ENCODE data around the gene ZGPAT. TPM values are rescaled to one million over a fixed set of nuclear protein-coding genes. Genes with fewer than 3 reads are reported as not detected.
A peak's percentile ranks its signal among the peaks of the same experiment; 100 is the strongest.

ZGPAT gene
- total and polyA plus RNA-seq, 2 of the 13 experiments (the other 11 are each of a cell fraction or from before 2014, with no cell fraction given): 23.0 to 41.9 TPM

DNA sequence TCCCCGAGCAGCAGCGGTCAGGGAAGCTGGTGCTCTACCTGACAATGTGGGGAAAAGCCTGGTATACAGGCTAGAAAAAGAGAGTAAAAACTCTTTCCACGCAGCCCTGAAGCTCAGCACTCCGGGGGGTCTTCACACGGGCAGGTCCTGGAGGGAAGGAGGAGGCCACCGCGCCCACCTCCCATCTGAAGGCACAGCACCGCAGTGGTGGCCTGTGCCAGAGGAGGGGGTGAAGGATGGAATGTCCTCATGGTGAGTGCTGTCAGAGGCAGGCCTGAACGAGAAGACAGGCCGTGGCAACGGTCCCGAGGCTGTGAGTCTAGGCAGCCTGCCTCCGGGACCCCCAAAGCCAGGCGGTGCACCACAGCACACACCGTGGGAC is 37.6 kb downstream of the ZGPAT start (continued):
- TF ChIP-seq, protein P1, sequence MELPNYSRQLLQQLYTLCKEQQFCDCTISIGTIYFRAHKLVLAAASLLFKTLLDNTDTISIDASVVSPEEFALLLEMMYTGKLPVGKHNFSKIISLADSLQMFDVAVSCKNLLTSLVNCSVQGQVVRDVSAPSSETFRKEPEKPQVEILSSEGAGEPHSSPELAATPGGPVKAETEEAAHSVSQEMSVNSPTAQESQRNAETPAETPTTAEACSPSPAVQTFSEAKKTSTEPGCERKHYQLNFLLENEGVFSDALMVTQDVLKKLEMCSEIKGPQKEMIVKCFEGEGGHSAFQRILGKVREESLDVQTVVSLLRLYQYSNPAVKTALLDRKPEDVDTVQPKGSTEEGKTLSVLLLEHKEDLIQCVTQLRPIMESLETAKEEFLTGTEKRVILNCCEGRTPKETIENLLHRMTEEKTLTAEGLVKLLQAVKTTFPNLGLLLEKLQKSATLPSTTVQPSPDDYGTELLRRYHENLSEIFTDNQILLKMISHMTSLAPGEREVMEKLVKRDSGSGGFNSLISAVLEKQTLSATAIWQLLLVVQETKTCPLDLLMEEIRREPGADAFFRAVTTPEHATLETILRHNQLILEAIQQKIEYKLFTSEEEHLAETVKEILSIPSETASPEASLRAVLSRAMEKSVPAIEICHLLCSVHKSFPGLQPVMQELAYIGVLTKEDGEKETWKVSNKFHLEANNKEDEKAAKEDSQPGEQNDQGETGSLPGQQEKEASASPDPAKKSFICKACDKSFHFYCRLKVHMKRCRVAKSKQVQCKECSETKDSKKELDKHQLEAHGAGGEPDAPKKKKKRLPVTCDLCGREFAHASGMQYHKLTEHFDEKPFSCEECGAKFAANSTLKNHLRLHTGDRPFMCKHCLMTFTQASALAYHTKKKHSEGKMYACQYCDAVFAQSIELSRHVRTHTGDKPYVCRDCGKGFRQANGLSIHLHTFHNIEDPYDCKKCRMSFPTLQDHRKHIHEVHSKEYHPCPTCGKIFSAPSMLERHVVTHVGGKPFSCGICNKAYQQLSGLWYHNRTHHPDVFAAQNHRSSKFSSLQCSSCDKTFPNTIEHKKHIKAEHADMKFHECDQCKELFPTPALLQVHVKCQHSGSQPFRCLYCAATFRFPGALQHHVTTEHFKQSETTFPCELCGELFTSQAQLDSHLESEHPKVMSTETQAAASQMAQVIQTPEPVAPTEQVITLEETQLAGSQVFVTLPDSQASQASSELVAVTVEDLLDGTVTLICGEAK (IDR thresholded peaks at IDR 0.05): no peak
- TF ChIP-seq, protein P1 (CRISPR knock-in tag; IDR thresholded peaks at IDR 0.05): no peak
- TF ChIP-seq KLF16 (CRISPR knock-in tag; IDR thresholded peaks at IDR 0.05) (peak in 1 of 2 experiments; percentile 45; a peak in 1 of 4 replicates), NFRKB (IDR thresholded peaks at IDR 0.05) (no peak), ZNF33B (CRISPR knock-in tag; IDR thresholded peaks at IDR 0.05) (no peak), NR2F1 (CRISPR knock-in tag; IDR thresholded peaks at IDR 0.05) (no peak), PCBP1 (IDR thresholded peaks at IDR 0.05; ENCODE audit: borderline replicate concordance, low read depth, low read length) (no peak), KMT2B (CRISPR knock-in tag; IDR thresholded peaks at IDR 0.05) (no peak), ATF7-NPFF (CRISPR knock-in tag; IDR thresholded peaks at IDR 0.05; ENCODE audit: low read depth) (no peak; the same call in 1 of the 2 replicates), MZF1 (CRISPR knock-in tag; IDR thresholded peaks at IDR 0.05; ENCODE audit: borderline replicate concordance) (no peak)
- TF ChIP-seq, protein P2, sequence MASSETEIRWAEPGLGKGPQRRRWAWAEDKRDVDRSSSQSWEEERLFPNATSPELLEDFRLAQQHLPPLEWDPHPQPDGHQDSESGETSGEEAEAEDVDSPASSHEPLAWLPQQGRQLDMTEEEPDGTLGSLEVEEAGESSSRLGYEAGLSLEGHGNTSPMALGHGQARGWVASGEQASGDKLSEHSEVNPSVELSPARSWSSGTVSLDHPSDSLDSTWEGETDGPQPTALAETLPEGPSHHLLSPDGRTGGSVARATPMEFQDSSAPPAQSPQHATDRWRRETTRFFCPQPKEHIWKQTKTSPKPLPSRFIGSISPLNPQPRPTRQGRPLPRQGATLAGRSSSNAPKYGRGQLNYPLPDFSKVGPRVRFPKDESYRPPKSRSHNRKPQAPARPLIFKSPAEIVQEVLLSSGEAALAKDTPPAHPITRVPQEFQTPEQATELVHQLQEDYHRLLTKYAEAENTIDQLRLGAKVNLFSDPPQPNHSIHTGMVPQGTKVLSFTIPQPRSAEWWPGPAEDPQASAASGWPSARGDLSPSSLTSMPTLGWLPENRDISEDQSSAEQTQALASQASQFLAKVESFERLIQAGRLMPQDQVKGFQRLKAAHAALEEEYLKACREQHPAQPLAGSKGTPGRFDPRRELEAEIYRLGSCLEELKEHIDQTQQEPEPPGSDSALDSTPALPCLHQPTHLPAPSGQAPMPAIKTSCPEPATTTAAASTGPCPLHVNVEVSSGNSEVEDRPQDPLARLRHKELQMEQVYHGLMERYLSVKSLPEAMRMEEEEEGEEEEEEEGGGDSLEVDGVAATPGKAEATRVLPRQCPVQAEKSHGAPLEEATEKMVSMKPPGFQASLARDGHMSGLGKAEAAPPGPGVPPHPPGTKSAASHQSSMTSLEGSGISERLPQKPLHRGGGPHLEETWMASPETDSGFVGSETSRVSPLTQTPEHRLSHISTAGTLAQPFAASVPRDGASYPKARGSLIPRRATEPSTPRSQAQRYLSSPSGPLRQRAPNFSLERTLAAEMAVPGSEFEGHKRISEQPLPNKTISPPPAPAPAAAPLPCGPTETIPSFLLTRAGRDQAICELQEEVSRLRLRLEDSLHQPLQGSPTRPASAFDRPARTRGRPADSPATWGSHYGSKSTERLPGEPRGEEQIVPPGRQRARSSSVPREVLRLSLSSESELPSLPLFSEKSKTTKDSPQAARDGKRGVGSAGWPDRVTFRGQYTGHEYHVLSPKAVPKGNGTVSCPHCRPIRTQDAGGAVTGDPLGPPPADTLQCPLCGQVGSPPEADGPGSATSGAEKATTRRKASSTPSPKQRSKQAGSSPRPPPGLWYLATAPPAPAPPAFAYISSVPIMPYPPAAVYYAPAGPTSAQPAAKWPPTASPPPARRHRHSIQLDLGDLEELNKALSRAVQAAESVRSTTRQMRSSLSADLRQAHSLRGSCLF (CRISPR knock-in tag; IDR thresholded peaks at IDR 0.05; ENCODE audit: borderline replicate concordance): no peak
- TF ChIP-seq, protein P3, sequence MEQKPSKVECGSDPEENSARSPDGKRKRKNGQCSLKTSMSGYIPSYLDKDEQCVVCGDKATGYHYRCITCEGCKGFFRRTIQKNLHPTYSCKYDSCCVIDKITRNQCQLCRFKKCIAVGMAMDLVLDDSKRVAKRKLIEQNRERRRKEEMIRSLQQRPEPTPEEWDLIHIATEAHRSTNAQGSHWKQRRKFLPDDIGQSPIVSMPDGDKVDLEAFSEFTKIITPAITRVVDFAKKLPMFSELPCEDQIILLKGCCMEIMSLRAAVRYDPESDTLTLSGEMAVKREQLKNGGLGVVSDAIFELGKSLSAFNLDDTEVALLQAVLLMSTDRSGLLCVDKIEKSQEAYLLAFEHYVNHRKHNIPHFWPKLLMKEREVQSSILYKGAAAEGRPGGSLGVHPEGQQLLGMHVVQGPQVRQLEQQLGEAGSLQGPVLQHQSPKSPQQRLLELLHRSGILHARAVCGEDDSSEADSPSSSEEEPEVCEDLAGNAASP (CRISPR knock-in tag; IDR thresholded peaks at IDR 0.05; ENCODE audit: borderline replicate concordance): no peak; the same call in 1 of the 2 replicates
- TF ChIP-seq, protein P4, sequence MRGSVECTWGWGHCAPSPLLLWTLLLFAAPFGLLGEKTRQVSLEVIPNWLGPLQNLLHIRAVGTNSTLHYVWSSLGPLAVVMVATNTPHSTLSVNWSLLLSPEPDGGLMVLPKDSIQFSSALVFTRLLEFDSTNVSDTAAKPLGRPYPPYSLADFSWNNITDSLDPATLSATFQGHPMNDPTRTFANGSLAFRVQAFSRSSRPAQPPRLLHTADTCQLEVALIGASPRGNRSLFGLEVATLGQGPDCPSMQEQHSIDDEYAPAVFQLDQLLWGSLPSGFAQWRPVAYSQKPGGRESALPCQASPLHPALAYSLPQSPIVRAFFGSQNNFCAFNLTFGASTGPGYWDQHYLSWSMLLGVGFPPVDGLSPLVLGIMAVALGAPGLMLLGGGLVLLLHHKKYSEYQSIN (CRISPR knock-in tag; IDR thresholded peaks at IDR 0.05; ENCODE audit: borderline replicate concordance): no peak
